K562 (cell line): ENCODE data around the gene UTP4. TPM values are rescaled to one million over a fixed set of nuclear protein-coding genes. Genes with fewer than 3 reads are reported as not detected.

Source experiments
- ATAC-seq: fragments of 200-7000 bp; cut with Tn5 transposase; 3 replicates; pipeline ENCODE4 v1.9.1; 2020; ENCODE audit warnings: moderate library complexity
- BruUV-seq: library from RNA; stranded (reverse); fragments of 400-500 nt; replicated peaks from 2 replicates; lab custom pipeline; 2021; lab: Mats Ljungman, UMichigan
- CTCF ChIA-PET: fragments of 300-600 bp; formaldehyde crosslinking; extraction: SDS; loops from one replicate; lab custom pipeline; 2021; ENCODE audit warnings: low intra/inter-chr PET ratio; lab: Yijun Ruan, JAX
- POLR2A ChIA-PET: fragments of 300-600, 350-650 bp; sonication (Branson Sonifier 250); formaldehyde crosslinking; extraction: SDS; loops from one replicate; lab custom pipeline; 2021; ENCODE audit warnings: antibody characterized with exemption, inconsistent platforms; lab: Yijun Ruan, JAX
- DNase-seq, 4 experiments: peaks; one replicate each; pipeline versions ENCODE4 v3.0.0 to v3.0.0-alpha.2; 2011 to 2018; ENCODE audit warnings: low spot score in 3 of 4, mixed read lengths in 3 of 4; ENCODE audit errors: extremely low read depth in 1 of 4
- FAIRE-seq: peaks from 2 replicates; lab custom pipeline; 2011; peaks lifted over from hg19 to GRCh38; lab: Jason Lieb, UNC
- H2AFZ ChIP-seq: 2 replicates; pipeline ENCODE4 v1.6.0; 2011; ENCODE audit warnings: low read depth, low read length, control low read depth, inconsistent platforms
- H3K27ac ChIP-seq: fragments of 200-600 bp; 3 replicates; pipeline ENCODE4 v1.8.0; 2011; ENCODE audit warnings: low read depth, mild to moderate bottlenecking, control low read depth, inconsistent platforms, low read length, moderate library complexity, mixed read lengths; ENCODE audit errors: extremely low read depth
- H3K27me3 ChIP-seq, 2 experiments: fragments of 300-600 bp in 1 of 2; 2 replicates in 1 of 2; 3 replicates in 1 of 2; pipeline versions ENCODE4 v1.6.0 to v1.8.0; 2011; ENCODE audit warnings: inconsistent platforms in 2 of 2, low read length in 2 of 2, mild to moderate bottlenecking in 1 of 2, mixed read lengths in 1 of 2, moderate library complexity in 1 of 2; ENCODE audit not compliant: control insufficient read depth in 2 of 2, insufficient read depth in 2 of 2
- H3K36me3 ChIP-seq: fragments of 300-600 bp; 3 replicates; pipeline ENCODE4 v1.8.0; 2011; ENCODE audit warnings: mild to moderate bottlenecking, low read length, inconsistent platforms; ENCODE audit not compliant: control insufficient read depth, insufficient read depth
- H3K4me1 ChIP-seq, 2 experiments: fragments of 200-600 bp in 1 of 2; replicated peaks in 1 of 2; 2 replicates in 1 of 2; 3 replicates in 1 of 2; pipeline versions ENCODE4 v1.5.1 to v1.8.0; 2011; ENCODE audit warnings: inconsistent platforms in 2 of 2, low read length in 2 of 2, mild to moderate bottlenecking in 1 of 2, mixed read lengths in 1 of 2, moderate library complexity in 1 of 2; ENCODE audit not compliant: control insufficient read depth in 2 of 2, insufficient read depth in 2 of 2
- H3K4me2 ChIP-seq: 2 replicates; pipeline ENCODE4 v1.6.1; 2011; ENCODE audit warnings: low read length, control low read depth, inconsistent platforms, mixed read lengths; ENCODE audit not compliant: insufficient read depth
- H3K4me3 ChIP-seq: fragments of 200-600 bp; sonication (generic), shearing (Covaris generic); 2 replicates; pipeline ENCODE4 v1.5.1; 2016; ENCODE audit warnings: control low read depth, inconsistent platforms
- H3K79me2 ChIP-seq: fragments of 200-600 bp; 3 replicates; pipeline ENCODE4 v1.8.0; 2011; ENCODE audit warnings: low read length, inconsistent platforms; ENCODE audit not compliant: control insufficient read depth, insufficient read depth
- H3K9ac ChIP-seq, 2 experiments: 2 replicates each; pipeline versions ENCODE4 v1.6.0 to v1.6.1; 2011; ENCODE audit warnings: low read depth in 2 of 2, low read length in 2 of 2, control low read depth in 1 of 2, inconsistent platforms in 1 of 2, mild to moderate bottlenecking in 1 of 2, mixed read lengths in 1 of 2; ENCODE audit not compliant: insufficient read depth in 1 of 2
- H3K9me1 ChIP-seq: one replicate; pipeline ENCODE4 v1.6.0; 2011; ENCODE audit warnings: inconsistent platforms, mild to moderate bottlenecking, low read length, moderate library complexity; ENCODE audit not compliant: control insufficient read depth, insufficient read depth
- H3K9me3 ChIP-seq: replicated peaks from 2 replicates; pipeline ENCODE4 v1.5.1; 2011; ENCODE audit warnings: low read depth, low read length, inconsistent platforms; ENCODE audit not compliant: control insufficient read depth, insufficient read depth
- H4K20me1 ChIP-seq: replicated peaks from 2 replicates; pipeline ENCODE4 v1.6.1; 2011; ENCODE audit warnings: low read length, inconsistent platforms, mixed read lengths; ENCODE audit not compliant: control insufficient read depth, insufficient read depth
- AFF1 ChIP-seq, 2 experiments: fragments of 450-650 bp; IDR thresholded peaks; 2 replicates each; pipeline ENCODE4 v1.6.1; 2018; ENCODE audit warnings: mild to moderate bottlenecking in 2 of 2, low read depth in 1 of 2; ENCODE audit not compliant: partially characterized antibody in 2 of 2
- CBFA2T2 ChIP-seq: fragments of 450-650 bp; conservative IDR thresholded peaks from 2 replicates; pipeline ENCODE4 v1.6.1; 2017; ENCODE audit warnings: mild to moderate bottlenecking
- FUS ChIP-seq: fragments of 200-400 bp; formaldehyde crosslinking; optimal IDR thresholded peaks from 2 replicates; pipeline ENCODE3; 2017; ENCODE audit warnings: low read depth, low read length
- HDAC2 ChIP-seq: fragments of 450-650 bp; IDR thresholded peaks from 2 replicates; pipeline ENCODE4 v1.6.1; 2016; ENCODE audit warnings: mild to moderate bottlenecking
- JUN ChIP-seq, 2 experiments: sonication (generic) in 1 of 2; formaldehyde crosslinking in 1 of 2; IDR thresholded peaks; 2 replicates each; pipeline versions ENCODE4 v1.6.1 to v1.8.0; 2012 to 2022; ENCODE audit warnings: borderline replicate concordance in 2 of 2, mild to moderate bottlenecking in 2 of 2, improper control_type of control experiment in 1 of 2, low read depth in 1 of 2, low read length in 1 of 2, missing genetic modification reagents in 1 of 2
- RBM17 ChIP-seq: fragments of 200-400 bp; formaldehyde crosslinking; IDR thresholded peaks from 2 replicates; pipeline ENCODE4 v1.6.1; 2017; ENCODE audit warnings: low read depth, mild to moderate bottlenecking, low read length, borderline replicate concordance
- SNIP1 ChIP-seq: fragments of 450-650 bp; IDR thresholded peaks from 2 replicates; pipeline ENCODE4 v1.7.1; 2017; ENCODE audit warnings: low read depth, mild to moderate bottlenecking
- SOX6 ChIP-seq: fragments of 450-650 bp; IDR thresholded peaks from 2 replicates; pipeline ENCODE4 v1.6.1; 2014; ENCODE audit warnings: mild to moderate bottlenecking
- TAL1 ChIP-seq: fragments of 450-650 bp; IDR thresholded peaks from 2 replicates; pipeline ENCODE4 v1.6.1; 2016; ENCODE audit warnings: mild to moderate bottlenecking
- ZBED1 ChIP-seq: IDR thresholded peaks from 2 replicates; pipeline ENCODE4 v1.6.1; 2014
- ZBTB1 ChIP-seq: sonication (generic); formaldehyde crosslinking; IDR thresholded peaks from 2 replicates; pipeline ENCODE4 v1.8.1; 2023; ENCODE audit warnings: missing genetic modification reagents, low read depth, mild to moderate bottlenecking, borderline replicate concordance
- ZKSCAN3 ChIP-seq: fragments of 250-450 bp; sonication (Bioruptor Pico); IDR thresholded peaks from 2 replicates; pipeline ENCODE4 v1.4.0; 2020
- ZNF316 ChIP-seq: fragments of 450-650 bp; IDR thresholded peaks from 2 replicates; pipeline ENCODE4 v1.6.1; 2016
- ZNF561 ChIP-seq: fragments of 450-650 bp; formaldehyde crosslinking; conservative IDR thresholded peaks from 2 replicates; pipeline ENCODE4 v1.4.0; 2020; ENCODE audit warnings: mild to moderate bottlenecking, moderate library complexity
- ZNF586 ChIP-seq: fragments of 450-650 bp; formaldehyde crosslinking; conservative IDR thresholded peaks from 2 replicates; pipeline ENCODE4 v1.4.0; 2020; ENCODE audit warnings: mild to moderate bottlenecking, moderate library complexity
- ZNF699 ChIP-seq: fragments of 250-450 bp; sonication (Bioruptor Pico); IDR thresholded peaks from 2 replicates; pipeline ENCODE4 v1.8.0; 2021; ENCODE audit warnings: mild to moderate bottlenecking, moderate library complexity; ENCODE audit not compliant: insufficient replicate concordance
- ZNF75A ChIP-seq: fragments of 450-650 bp; formaldehyde crosslinking; IDR thresholded peaks from 2 replicates; pipeline ENCODE4 v1.4.0; 2020; ENCODE audit warnings: mild to moderate bottlenecking
- WGBS: fragments of 100-300 bp; shearing (Covaris generic); methylation state at CpG from one replicate; pipeline ENCODE4 v1.1.6; 2016; ENCODE audit warnings: low coverage, mixed read lengths; ENCODE audit not compliant: insufficient coverage; ENCODE audit errors: missing lambda C conversion rate; 5-methylcytosine and 5-hydroxymethylcytosine counted together
- in situ Hi-C: fragments of 300-500 bp; cut with MboI; formaldehyde crosslinking; loops from 4 replicates; pipeline ENCODE4 v1.15.0; 2018; ENCODE audit warnings: inconsistent platforms, mixed read lengths
- intact Hi-C: fragments of 100-400 bp; cut with micrococcal nuclease; formaldehyde crosslinking; loops from 2 replicates; pipeline ENCODE4 v1.14.2; 2022
- polyA plus RNA-seq, 8 experiments: library from polyadenylated mRNA; depleted of rRNA in 4 of 8; stranded (reverse) in 5 of 8; unstranded in 3 of 8; fragments of >200 nt; fragmentation: Nextera tagmentation in 2 of 8; fragmentation: Illumina TruSeq in 1 of 8; extraction: Ambion mirVana in 2 of 8; extraction: Trizol in 1 of 8; gene quantifications; 2 replicates each; pipeline versions ENCODE4 v1.2.1 to v1.2.3, GENCODE V29; 2011 to 2014; ENCODE audit warnings: inconsistent platforms in 1 of 8, missing spikeins in 1 of 8
- total RNA-seq, 7 experiments: library from RNA; depleted of rRNA in 6 of 7; stranded (reverse); fragments of >200 nt in 6 of 7; fragmentation: Illumina TruSeq in 2 of 7; extraction: Trizol in 2 of 7; gene quantifications; 2 replicates each; pipeline versions ENCODE4 v1.2.1 to v1.2.3, GENCODE V29; 2011 to 2021; ENCODE audit warnings: low replicate concordance in 1 of 7

Gene UTP4
- total and polyA plus RNA-seq, 9 of the 15 experiments (the other 6 are each of a cell fraction or from before 2014, with no cell fraction given), result 46.1 to 203 (median 145) TPM

- peaks cover 64% of the 10 kb centered on the region for H3K36me3 ChIP-seq
- H3K79me2 ChIP-seq, result peaks cover 12% of the 10 kb centered on the region
- no peaks in the 10 kb centered on the region for H3K4me1 ChIP-seq
- H3K4me3 ChIP-seq, result no peak overlapping the region
- no peaks in the 10 kb centered on the region for H3K9me1 ChIP-seq
- BruUV-seq, result no TSS peak
- ATAC-seq, result no peak
- H3K4me2 ChIP-seq, result no peak overlapping the region
- H2AFZ ChIP-seq, result no peak overlapping the region
- CTCF ChIA-PET, result no interaction called here
- H3K9ac ChIP-seq, result no peak overlapping the region
- no peak for DNase-seq
- no peak overlapping the region for H3K27ac ChIP-seq
- POLR2A ChIA-PET, result interaction anchor here (0.7 to 1.3 kb wide), 4 partner anchors 9 to 272 kb away, joined by 3 to 4 read pairs (median 3); no protein-coding TSS in a partner anchor
- in situ Hi-C loops (loop anchor here (10.0 kb wide), 2 partner anchors 415 to 595 kb away; no protein-coding TSS in a partner anchor), intact Hi-C loops (loop anchor here (10.0 kb wide), 1 partner anchor 595 kb away; no protein-coding TSS in a partner anchor)
- no peak for FAIRE-seq
- H3K9me3 ChIP-seq, result no peaks in the 10 kb centered on the region
- no peaks in the 10 kb centered on the region for H3K27me3 ChIP-seq
- no peaks in the 10 kb centered on the region; the same call in 1 of the 2 replicates for H4K20me1 ChIP-seq
- WGBS, result 100% methylated on average over 2 of the region's 2 CpGs
- TF ChIP-seq AFF1 (IDR thresholded peaks at IDR 0.05; ENCODE audit: low read depth in 1 of 2, partially characterized antibody in 2 of 2) (no peak), JUN (IDR thresholded peaks at IDR 0.05; ENCODE audit: borderline replicate concordance, low read depth, low read length) (no peak), JUN (CRISPR knock-in tag; IDR thresholded peaks at IDR 0.05; ENCODE audit: borderline replicate concordance) (no peak), ZNF316 (no peak), SOX6 (no peak), RBM17 (no peak), FUS (no peak), HDAC2 (no peak), TAL1 (no peak), ZBED1 (no peak), CBFA2T2 (no peak), ZNF586 (no peak), ZKSCAN3 (CRISPR knock-in tag) (no peak), ZNF561 (CRISPR knock-in tag) (no peak), ZNF75A (CRISPR knock-in tag) (no peak), SNIP1 (no peak), ZBTB1 (CRISPR knock-in tag) (no peak), ZNF699 (CRISPR knock-in tag) (no peak)
These were observed 12.9 kb upstream of the UTP4 start for GRCh38 chr16:69119536-69119935.
